Stimulated activated CD8-positive, alpha-beta memory T cell treated with anti-CD3 and anti-CD28 coated beads, Interleukin-7, amount 100 ng/mL, for 1 hour (primary cell): Measurements from ENCODE around the gene MAML3.

Experiments
- DNase-seq, 2 donors: peaks; one replicate each; pipeline ENCODE4 v3.0.0-alpha.2; 2020; ENCODE audit warnings: low read depth in 2 of 2

The MAML3 gene

DNA sequence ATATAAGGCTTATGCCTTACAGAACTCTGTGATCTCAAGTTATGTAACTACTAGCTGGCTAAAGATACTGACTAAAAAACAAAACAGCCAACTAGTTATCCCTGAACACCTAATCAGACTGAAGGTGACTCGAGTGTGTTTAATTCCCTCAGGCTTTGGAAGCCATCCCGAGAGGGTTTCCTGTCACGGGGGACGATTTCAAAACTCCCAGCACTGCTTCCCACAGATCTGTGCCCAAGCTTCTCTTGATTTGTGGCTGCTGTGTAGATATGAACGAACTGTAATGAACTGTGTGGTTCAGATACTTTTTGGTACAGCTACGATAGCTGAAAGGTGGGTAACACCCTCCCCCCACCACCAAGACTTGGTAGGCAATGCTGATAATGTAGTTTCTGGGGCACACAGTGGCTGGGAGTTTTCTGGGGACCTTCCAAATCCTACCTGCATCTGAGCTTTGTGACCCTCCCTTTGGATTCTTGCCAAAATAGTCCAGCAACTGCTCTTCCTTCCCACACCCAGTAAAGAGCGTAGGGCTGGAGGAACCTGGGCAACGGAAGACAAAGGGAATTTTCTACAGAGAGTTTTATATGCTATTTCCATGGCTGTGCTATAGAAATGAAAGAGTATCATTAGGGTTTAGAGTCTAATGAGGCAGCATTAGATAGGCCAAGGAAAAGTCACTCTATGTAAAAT, 339.5 kb downstream of the MAML3 start:
- DNase-seq = no peak

DNA sequence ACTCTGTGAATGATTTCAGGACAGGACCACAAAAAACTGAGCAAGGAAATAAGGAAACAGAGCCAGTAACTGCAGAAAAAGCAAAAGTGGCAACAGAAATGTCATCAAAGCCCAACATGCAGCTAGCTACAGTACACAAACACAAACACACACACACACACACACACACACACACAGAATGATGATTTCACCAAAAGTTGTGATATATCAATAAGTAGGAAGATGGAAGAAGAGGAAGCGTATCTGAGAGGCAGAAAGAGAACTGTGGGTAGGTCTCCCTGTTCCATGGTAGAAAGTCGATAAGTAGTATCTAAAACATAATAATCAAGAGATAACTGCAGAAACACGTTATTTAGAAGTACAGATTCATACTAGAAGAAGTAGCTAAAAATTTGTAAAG, 340.1 kb downstream of the MAML3 start:
- DNase-seq = no peak

DNA sequence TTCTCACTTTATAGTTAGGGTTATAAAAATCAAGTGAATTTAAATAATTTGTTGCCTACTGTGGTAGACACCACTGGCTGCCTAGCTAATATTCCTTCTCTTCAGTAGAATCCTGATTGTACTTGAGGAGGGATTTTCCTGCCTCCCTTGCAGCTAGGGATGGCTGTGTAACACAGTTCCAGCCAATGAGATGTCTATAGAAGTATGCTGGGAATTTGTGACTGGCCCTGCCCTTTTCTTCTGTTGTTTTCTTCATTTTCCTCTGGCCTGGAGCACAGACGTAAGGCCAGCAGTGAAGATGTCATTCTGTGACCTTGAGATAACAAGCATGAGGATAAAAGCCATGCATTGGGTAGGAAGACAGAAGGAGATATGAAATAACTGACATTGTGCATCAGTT, 343.3 kb downstream of the MAML3 start:
- DNase-seq = no peak

GRCh38 chr4:139809757-139810140, 344.2 kb downstream of the MAML3 start:
- DNase-seq = no peak

DNA sequence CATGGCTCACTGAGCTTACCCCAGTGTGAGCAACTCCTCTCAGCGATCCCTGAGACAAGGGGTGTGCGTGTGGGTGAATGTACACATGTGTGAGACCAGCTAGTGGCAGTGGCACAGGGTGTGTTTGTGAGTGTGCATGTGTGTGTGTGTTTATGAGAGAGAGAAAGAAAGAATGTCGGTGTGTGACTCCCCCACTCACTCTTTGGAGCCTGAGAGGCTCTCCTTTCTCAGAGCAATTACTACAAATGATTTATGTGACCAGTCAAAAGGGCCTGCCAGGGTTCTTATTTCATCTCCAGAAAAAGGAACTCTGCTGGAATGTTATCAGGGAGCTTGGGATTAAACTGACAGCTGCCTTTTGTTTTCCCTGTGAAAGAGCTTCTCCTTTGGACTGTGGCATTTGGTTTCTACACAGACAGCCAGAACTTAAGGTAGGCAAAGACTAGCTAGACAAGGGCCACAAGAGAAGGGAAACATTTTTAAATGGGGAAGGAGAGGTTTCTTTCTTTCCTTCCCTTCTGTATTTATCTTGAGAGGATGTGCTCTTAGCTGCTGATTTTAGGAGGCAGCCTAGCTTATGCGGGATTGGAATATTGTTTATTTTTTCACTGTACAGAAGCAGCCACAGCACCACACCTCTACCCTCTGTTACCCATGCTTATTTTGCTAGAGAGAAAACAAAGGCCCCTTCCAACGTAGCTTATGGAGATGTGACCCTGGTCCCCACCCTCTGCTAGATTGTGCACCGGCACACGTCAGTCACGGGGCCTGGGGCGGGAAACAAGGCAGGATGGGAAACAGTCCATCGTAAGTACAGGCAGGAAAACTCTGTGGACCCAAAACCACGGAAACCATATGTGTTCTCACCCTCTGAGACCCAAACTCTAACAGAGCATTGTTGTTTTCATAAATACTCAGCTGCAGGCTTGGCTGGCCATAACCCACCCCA, 344.9 kb downstream of the MAML3 start:
- DNase-seq = no peak

- DNase-seq = no peak
Measured at GRCh38 chr4:139808381-139808807, 345.6 kb downstream of the MAML3 start.

GRCh38 chr4:139807483-139807882, 346.5 kb downstream of the MAML3 start:
- no peak for DNase-seq

DNA sequence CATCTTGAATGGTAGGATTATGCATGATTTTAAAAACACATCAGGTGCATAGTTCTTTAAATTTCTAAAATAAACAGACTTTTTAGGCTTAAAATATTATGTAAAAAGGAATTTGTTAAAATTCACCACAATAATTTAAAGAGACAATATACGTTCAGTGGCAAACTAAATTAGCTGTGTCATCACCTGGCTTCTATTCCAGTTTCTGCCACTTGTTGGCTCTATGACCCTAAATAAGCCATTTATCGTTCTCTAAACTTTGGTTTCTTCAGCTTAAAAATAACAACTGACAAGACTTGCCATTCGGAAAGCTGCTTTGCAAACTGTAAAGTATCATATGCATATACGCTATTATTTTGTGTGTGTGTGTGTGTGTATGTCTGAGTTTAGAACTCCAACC, 347.1 kb downstream of the MAML3 start:
- no peak for DNase-seq

DNA sequence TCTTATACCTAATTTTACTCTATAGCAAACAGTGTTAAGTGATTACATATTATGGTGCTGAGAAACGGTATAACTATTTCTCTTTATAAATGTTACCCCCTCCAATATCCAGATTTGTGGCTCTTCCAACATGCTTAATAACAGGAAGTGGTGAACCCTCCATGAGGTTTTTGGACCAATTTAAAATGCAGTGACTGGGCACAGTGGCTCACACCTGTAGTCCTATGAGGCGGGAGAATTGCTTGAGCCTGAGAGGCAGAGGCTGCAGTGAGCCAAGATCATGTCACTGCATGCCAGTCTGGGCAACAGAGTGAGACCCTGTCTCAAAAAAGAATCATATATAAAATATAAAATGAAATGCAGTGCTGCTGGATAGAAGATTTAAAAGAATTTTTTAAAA, 351.1 kb downstream of the MAML3 start:
- no peak for DNase-seq

- no peak for DNase-seq
Measured at GRCh38 chr4:139802488-139802887, 351.5 kb downstream of the MAML3 start.

- DNase-seq = no peak
Measured at GRCh38 chr4:139801895-139802294, 352.1 kb downstream of the MAML3 start.

GRCh38 chr4:139800082-139800481, 353.9 kb downstream of the MAML3 start:
- no peak for DNase-seq

DNA sequence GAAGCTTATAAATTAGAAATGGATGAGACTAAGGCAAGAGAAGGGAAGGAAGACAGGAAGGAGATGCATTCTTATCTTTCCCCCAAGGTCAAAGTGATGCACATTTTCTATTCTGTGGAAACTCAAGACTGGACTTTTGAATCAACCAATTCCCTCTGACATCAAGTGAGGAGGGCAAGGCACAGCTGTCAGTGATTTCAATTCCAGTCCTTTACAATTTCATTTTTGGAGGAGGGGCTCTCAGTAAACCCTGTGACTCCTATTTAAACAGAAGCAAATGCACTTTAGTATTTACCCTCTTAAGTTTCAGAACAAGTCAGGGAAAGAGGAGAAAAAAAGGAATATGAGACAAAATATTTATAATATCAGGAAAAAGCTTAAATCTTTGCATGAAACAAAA, 354.4 kb downstream of the MAML3 start:
- DNase-seq = no peak

DNA sequence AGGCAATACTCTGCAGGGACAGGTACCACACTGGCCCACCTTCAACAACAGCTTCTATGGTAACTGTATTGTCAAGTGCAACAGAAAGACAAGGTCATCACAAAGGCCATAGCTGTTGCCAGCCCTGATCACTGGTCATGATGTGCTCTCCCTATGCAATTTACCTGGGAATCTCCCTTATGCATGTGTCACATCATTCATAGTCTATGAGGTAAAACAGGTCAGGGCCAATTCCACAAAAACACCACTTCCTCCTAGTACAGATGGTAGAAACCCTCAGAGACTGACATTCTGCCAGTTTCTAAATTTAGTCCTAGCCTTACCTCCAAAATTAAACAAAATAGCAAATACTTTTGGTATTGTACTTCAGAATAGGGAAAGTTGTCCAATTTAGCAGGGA, 355.5 kb downstream of the MAML3 start:
- no peak for DNase-seq

DNA sequence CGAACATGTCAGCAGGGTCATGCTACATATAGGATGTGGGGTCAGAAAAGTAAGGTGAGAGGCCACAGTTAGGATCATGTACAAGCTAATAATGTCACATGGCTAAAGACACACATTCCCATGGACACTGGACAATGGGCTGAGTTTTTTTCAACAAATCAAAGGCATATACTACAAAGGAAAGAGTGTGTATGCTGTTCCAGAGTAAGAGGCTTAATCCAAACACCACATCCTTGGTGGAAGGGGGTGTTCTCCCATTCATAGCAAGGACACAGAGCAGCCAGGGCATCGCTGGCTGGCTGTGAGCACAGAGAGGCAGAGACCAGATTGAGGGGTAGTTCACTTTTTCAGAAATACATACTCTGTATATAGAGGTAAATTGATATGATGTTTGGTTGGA, 356.7 kb downstream of the MAML3 start:
- no peak for DNase-seq

- no peak for DNase-seq
Measured at GRCh38 chr4:139795527-139796314, 358.3 kb downstream of the MAML3 start.

GRCh38 chr4:139794158-139794954, 359.6 kb downstream of the MAML3 start:
- DNase-seq = no peak

GRCh38 chr4:139791681-139792080, 362.3 kb downstream of the MAML3 start:
- DNase-seq = no peak

- DNase-seq = no peak
Measured at GRCh38 chr4:139790291-139790690, 363.7 kb downstream of the MAML3 start.

GRCh38 chr4:139789096-139789654, 364.8 kb downstream of the MAML3 start:
- DNase-seq = no peak
